HepG2 (cell line): ENCODE data around the gene ZMYND10. TPM values are rescaled to one million over a fixed set of nuclear protein-coding genes. Genes with fewer than 3 reads are reported as not detected.

Experiments used
- AKAP8 ChIP-seq: sonication (generic); formaldehyde crosslinking; IDR thresholded peaks from 2 replicates; pipeline ENCODE4 v1.5.1; 2020; ENCODE audit warnings: mild to moderate bottlenecking, missing genetic modification reagents
- CENPT ChIP-seq: sonication (generic); formaldehyde crosslinking; IDR thresholded peaks from 2 replicates; pipeline ENCODE4 v1.8.0; 2022; ENCODE audit warnings: low read depth, mild to moderate bottlenecking, moderate library complexity, missing genetic modification reagents
- CSRNP1 ChIP-seq: sonication (generic); formaldehyde crosslinking; IDR thresholded peaks from 2 replicates; pipeline ENCODE4 v1.8.1; 2023; ENCODE audit warnings: mild to moderate bottlenecking, missing genetic modification reagents
- ISL2 ChIP-seq: sonication (generic); formaldehyde crosslinking; IDR thresholded peaks from 2 replicates; pipeline ENCODE4 v1.5.0; 2020; ENCODE audit warnings: missing genetic modification reagents
- MIER3 ChIP-seq: IDR thresholded peaks from 2 replicates; pipeline ENCODE4 v1.6.1; 2016; ENCODE audit warnings: missing compliant biosample characterization, borderline replicate concordance
- PAF1 ChIP-seq: IDR thresholded peaks from 2 replicates; pipeline ENCODE4 v1.6.1; 2016; ENCODE audit warnings: missing genetic modification reagents, missing compliant biosample characterization
- PHB2 ChIP-seq: fragments of 450-650 bp; IDR thresholded peaks from 2 replicates; pipeline ENCODE4 v1.6.1; 2018; ENCODE audit not compliant: partially characterized antibody
- PLRG1 ChIP-seq: fragments of 450-650 bp; conservative IDR thresholded peaks from 2 replicates; pipeline ENCODE4 v1.6.1; 2016
- RBM22 ChIP-seq: fragments of 200-400 bp; formaldehyde crosslinking; optimal IDR thresholded peaks from 2 replicates; pipeline ENCODE3; 2017; ENCODE audit warnings: mild to moderate bottlenecking, low read length, moderate library complexity
- SPEN ChIP-seq: sonication (generic); formaldehyde crosslinking; IDR thresholded peaks from 2 replicates; pipeline ENCODE4 v1.5.1; 2020; ENCODE audit warnings: low read depth, mild to moderate bottlenecking, missing genetic modification reagents
- TAF15 ChIP-seq: fragments of 200-400 bp; formaldehyde crosslinking; IDR thresholded peaks from one replicate; pipeline ENCODE4 v1.6.1; 2018; ENCODE audit warnings: mild to moderate bottlenecking, low read depth, low read length; ENCODE audit not compliant: poor library complexity, severe bottlenecking
- ZBTB42 ChIP-seq: sonication (generic); formaldehyde crosslinking; IDR thresholded peaks from 2 replicates; pipeline ENCODE4 v1.5.0; 2020; ENCODE audit warnings: mild to moderate bottlenecking, missing genetic modification reagents
- ZNF460 ChIP-seq: sonication (generic); formaldehyde crosslinking; IDR thresholded peaks from 2 replicates; pipeline ENCODE4 v1.5.1; 2020; ENCODE audit warnings: missing genetic modification reagents, mild to moderate bottlenecking, borderline replicate concordance
- ZNF572 ChIP-seq: sonication (generic); formaldehyde crosslinking; IDR thresholded peaks from 2 replicates; pipeline ENCODE4 v1.5.1; 2020; ENCODE audit warnings: mild to moderate bottlenecking, missing genetic modification reagents
- ZNF616 ChIP-seq: sonication (generic); formaldehyde crosslinking; IDR thresholded peaks from 2 replicates; pipeline ENCODE4 v1.5.0; 2020; ENCODE audit warnings: low read depth, mild to moderate bottlenecking, missing genetic modification reagents
- ZNF660 ChIP-seq: sonication (generic); formaldehyde crosslinking; IDR thresholded peaks from 2 replicates; pipeline ENCODE4 v1.5.1; 2020; ENCODE audit warnings: mild to moderate bottlenecking, low read depth, missing genetic modification reagents, borderline replicate concordance
- ZNF704 ChIP-seq: sonication (generic); formaldehyde crosslinking; IDR thresholded peaks from 2 replicates; pipeline ENCODE4 v1.8.1; 2023; ENCODE audit warnings: mild to moderate bottlenecking, inconsistent platforms, moderate library complexity, missing genetic modification reagents, borderline replicate concordance
- ZNF781 ChIP-seq: sonication (generic); formaldehyde crosslinking; IDR thresholded peaks from 2 replicates; pipeline ENCODE4 v1.5.1; 2020; ENCODE audit warnings: borderline replicate concordance, mild to moderate bottlenecking, missing genetic modification reagents; ENCODE audit errors: not compliant biosample characterization
- ZNF790 ChIP-seq: sonication (generic); formaldehyde crosslinking; IDR thresholded peaks from 2 replicates; pipeline ENCODE4 v1.8.0; 2022; ENCODE audit warnings: missing genetic modification reagents, mild to moderate bottlenecking, borderline replicate concordance
- polyA plus RNA-seq, 8 experiments: library from polyadenylated mRNA; depleted of rRNA in 3 of 8; stranded (reverse) in 7 of 8; unstranded in 1 of 8; fragments of >200 nt; fragmentation: Illumina TruSeq in 4 of 8; extraction: Trizol in 4 of 8; gene quantifications; 2 replicates each; pipeline versions ENCODE4 v1.2.1 to v1.2.3, GENCODE V29; 2011 to 2016; ENCODE audit warnings: low read depth in 4 of 8, missing spikeins in 1 of 8, mixed read lengths in 1 of 8; ENCODE audit not compliant: insufficient read depth in 1 of 8
- total RNA-seq, 5 experiments: library from RNA; depleted of rRNA; stranded (reverse); fragments of >200 nt; fragmentation: Illumina TruSeq; extraction: Trizol; gene quantifications; 2 replicates each; pipeline ENCODE4 v1.2.3, GENCODE V29; 2016; ENCODE audit warnings: low read depth in 1 of 5
- TF ChIP-seq, protein P1 (sequence below): sonication (generic); formaldehyde crosslinking; IDR thresholded peaks from 2 replicates; pipeline ENCODE4 v1.4.0; 2020; ENCODE audit warnings: missing genetic modification reagents

The ZMYND10 gene
- total and polyA plus RNA-seq, 2 of the 13 experiments (the other 11 are each of a cell fraction or from before 2014, with no cell fraction given), result 0.60 to 0.74 TPM

- TF ChIP-seq ZNF660 (CRISPR knock-in tag) (no peak), TAF15 (no peak), AKAP8 (CRISPR knock-in tag) (peak; percentile 18; the same call in 1 of the 2 replicates), ZNF616 (CRISPR knock-in tag) (no peak; the same call in 1 of the 2 replicates), RBM22 (peak; percentile 65), CENPT (no peak), ZBTB42 (no peak; the same call in 1 of the 2 replicates), ISL2 (no peak), PAF1 (CRISPR knock-in tag) (no peak), SPEN (no peak), CSRNP1 (CRISPR knock-in tag) (no peak), ZNF781 (CRISPR knock-in tag) (no peak), PHB2 (no peak), ZNF460 (CRISPR knock-in tag) (no peak), PLRG1 (no peak), ZNF704 (CRISPR knock-in tag) (no peak), ZNF572 (CRISPR knock-in tag) (no peak; the same call in 1 of the 2 replicates), ZNF790 (CRISPR knock-in tag) (no peak), MIER3 (no peak)
- TF ChIP-seq, protein P1, sequence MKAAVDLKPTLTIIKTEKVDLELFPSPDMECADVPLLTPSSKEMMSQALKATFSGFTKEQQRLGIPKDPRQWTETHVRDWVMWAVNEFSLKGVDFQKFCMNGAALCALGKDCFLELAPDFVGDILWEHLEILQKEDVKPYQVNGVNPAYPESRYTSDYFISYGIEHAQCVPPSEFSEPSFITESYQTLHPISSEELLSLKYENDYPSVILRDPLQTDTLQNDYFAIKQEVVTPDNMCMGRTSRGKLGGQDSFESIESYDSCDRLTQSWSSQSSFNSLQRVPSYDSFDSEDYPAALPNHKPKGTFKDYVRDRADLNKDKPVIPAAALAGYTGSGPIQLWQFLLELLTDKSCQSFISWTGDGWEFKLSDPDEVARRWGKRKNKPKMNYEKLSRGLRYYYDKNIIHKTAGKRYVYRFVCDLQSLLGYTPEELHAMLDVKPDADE, result no peak
Observed at GRCh38 chr3:50302095-50303012, 43.2 kb downstream of the ZMYND10 start (continued).
